COLO668 (cell line): ENCODE results near the gene NTPCR.
"Not testable (repeated sequence)": the region's sequence is repeated elsewhere in the genome, so short reads cannot be mapped to it uniquely, and the experiment has no call there.

Experiments
- DNase-seq: peaks from one replicate; lab custom pipeline; 2025; ENCODE audit not compliant: unreplicated experiment; lab: John Stamatoyannopoulos, UW

NTPCR gene

DNA sequence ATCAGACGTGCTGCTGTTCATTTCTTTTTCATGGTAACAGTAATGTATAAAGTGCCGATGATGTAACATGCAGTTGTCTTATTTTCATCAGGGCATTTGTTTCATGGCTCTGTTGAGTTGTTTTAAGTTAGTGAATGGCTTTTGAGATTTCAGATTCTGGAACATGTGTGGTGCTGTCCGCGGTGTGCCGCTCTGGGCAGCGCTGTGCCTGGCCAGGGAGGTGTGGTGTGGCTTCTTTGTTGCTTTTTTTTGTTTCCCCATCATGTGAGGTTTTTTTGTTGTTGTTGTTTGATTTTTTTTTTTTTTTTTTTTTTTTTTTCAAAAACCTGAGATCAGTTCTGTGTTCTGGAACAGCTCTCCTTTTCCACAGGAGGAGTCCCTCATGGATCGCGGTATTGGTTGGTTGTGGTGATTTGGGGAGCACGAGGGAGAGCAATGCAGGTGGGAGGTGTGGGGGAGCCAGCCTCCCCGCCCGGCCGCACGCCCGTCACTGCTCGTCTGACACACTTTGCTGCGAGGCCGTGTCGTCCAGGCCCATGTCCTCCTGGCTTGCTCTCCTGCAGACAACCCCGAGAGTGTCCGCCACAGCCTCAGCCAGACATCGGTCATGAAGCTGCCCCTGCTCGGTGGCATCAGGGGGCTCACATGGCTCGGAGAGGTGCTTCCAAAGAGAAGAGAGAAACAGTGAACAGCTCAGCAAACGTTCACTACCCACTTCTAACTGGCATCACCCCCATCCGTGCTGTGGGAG, 33.6 kb downstream of the NTPCR start:
- no peak for DNase-seq

- DNase-seq = no peak
Measured at GRCh38 chr1:232984577-232985425, 34.4 kb downstream of the NTPCR start.

DNA sequence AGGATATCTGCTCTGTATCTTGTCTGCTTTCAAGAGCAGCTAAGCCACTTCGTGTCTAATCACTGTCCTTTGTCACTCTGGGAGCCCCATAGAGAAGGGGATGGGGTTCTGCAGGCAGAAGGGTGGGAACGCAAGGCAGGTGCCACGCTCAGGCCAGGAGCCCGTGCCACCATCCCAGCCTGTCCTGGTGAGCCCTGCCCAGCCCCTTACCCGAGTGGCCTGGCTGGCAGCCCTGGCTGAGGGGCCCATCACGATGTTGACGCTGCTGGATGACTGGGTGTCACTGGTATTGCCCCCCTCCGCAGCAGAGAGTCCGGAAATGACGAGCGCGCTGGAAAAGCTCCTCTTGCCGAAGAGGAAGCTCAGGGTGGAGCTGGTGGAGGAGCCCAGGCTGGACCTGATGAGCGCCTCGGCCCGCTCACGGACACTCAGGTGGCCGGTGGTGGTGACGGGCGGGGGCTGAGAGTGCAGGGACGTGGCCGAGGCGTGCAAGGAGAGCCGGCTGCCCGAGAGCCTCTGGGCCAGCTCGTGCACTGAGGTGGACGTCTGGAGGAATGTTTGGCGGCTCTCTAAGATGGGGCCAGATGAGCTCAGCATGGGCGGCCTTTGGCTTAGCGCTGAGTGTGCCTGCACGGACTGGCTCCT, 35.6 kb downstream of the NTPCR start:
- no peak for DNase-seq

GRCh38 chr1:232986527-232986922, 36.1 kb downstream of the NTPCR start:
- no peak for DNase-seq

GRCh38 chr1:232987046-232987773, 36.8 kb downstream of the NTPCR start:
- DNase-seq = no peak

DNA sequence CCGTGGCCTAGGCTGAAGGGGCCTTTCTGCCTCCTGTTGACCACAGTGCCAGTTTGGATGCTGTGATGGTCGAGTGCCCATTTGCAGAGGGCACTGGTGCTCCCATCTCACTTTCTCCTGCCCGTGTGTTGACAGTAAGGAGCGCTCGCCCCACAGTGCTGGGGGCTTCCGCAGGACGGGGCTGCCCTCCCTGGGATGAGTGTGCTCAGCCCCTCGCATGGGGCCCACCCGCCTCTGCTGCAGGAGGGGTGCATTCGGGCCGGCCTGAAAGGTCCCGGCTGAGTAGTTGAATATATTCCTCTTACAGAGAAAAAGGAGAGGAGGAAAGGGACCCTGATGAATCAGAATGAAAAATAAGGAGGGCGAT, 37.3 kb downstream of the NTPCR start:
- no peak for DNase-seq

DNA sequence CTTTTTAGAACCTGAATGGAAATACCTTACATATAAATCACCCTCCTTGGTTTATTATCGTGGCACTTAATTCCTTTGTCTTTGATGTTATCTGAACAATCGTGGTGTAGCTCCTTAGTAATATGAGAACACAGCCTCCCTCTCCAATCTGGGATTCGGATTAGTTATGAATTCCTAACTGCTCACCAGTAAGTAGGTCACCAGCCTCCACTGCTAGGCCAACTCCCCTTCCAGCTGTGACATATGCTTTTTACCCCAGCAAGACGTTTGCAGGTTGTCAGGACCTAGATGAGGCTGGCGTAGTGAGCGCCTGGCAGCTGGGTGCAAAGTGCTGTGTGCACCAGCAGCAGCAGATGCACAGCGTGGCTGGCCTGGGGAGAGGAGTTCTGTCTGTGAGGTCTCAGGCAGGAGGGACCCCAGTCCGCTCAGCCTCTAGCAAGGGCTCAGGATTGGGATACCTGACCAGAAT, 38.2 kb downstream of the NTPCR start:
- DNase-seq = no peak

GRCh38 chr1:232990176-232991128, 40.0 kb downstream of the NTPCR start:
- no peak for DNase-seq

DNA sequence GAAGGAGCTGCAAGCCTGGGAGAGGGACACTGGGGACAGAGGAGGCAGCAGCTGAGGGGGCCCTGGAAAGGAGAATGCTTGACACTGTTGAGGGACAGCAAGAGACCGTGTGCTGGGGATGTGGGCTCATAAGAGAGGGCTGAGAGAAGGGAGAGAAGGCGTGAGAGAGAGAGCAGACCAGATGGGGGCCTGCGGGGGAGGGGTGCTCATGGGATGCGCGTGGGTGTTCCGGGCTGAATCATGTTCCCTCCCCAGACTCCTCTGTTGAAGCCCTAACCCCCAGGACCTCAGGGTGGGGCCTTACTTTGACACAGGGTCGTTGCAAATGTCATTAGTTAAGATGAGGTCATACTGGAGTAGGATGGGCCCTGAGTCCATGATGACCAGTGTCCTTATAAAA, 40.8 kb downstream of the NTPCR start:
- DNase-seq = no peak

DNA sequence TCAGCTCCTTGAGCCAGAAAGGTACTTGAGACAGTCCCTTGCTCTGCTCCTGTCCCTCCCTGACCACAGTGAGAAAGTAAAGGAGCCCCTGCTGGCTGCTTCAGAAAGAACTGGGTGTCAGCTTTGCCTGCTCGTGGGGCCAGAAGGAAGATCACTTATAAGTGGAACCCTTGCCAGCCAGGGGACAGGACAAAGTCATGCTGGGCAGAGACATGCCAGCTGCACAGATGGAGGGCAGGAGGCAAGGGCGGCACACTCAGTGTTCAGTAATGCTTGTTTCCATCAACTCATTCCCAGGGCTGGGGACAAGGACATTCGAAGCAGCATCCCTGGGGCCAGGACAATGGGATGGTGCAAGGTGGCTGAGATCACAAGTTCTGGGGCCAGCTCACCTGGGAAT, 41.8 kb downstream of the NTPCR start:
- no peak for DNase-seq

DNA sequence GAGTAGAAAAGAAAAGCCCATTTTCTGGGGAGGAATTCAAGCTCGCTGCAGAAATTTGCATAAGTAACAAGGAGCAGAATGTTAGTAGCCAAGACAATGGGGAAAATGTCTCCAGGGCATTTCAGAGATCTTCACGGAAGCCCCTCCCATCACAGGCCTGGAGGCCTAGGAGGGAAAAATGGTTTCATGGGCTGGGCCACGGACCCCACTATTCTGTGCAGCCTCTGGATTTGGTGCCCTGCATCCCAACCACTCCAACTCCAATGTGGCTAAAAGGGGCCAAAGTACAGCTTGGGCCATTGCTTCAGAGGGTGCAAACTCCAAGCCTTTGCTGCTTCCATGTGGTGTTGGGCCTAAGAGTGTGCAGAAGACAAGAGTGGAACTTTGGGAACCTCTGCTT, 43.1 kb downstream of the NTPCR start:
- no peak for DNase-seq

DNA sequence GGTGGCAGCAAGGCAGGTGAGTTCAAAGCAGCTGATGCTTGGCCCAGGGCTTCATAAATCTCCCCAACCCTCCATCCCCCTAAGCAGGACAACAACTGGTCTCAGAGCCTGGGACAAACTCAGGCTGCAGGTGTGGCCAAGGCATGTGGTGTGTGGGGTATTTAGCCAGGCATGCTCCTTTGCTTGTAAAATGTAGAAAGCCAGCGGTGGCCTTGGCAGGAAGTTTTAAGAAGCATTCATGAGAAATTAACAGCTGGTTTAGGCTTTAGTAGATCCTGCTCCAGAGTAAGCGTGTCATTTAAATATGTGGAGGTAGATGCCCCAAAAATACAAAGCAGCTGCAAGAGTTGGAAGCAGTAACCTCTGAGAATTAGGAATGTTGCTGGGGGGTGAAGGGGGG, 44.8 kb downstream of the NTPCR start:
- DNase-seq = no peak

- no peak for DNase-seq
Measured at GRCh38 chr1:232996143-232996542, 45.7 kb downstream of the NTPCR start.

- DNase-seq = no peak
Measured at GRCh38 chr1:232998138-232998537, 47.7 kb downstream of the NTPCR start.

DNA sequence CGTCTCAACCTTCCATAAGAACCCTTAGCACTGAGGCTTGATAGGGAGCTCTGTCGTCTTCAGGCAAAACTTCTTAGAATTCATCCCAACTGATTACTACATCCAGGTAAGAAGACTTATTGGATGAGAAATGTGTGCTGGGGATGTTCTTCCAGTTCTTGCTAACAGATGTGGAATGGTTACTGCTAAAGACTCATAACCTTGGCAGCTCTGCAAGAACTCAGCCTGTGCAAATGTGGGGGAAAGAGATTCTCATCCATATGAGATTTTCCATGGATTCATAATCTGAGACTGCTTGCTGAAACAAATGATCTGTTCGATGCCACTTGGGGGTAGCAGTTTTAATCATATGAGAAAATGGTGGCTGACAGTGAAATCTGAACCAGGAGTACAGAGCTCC, 48.2 kb downstream of the NTPCR start:
- DNase-seq = no peak

DNA sequence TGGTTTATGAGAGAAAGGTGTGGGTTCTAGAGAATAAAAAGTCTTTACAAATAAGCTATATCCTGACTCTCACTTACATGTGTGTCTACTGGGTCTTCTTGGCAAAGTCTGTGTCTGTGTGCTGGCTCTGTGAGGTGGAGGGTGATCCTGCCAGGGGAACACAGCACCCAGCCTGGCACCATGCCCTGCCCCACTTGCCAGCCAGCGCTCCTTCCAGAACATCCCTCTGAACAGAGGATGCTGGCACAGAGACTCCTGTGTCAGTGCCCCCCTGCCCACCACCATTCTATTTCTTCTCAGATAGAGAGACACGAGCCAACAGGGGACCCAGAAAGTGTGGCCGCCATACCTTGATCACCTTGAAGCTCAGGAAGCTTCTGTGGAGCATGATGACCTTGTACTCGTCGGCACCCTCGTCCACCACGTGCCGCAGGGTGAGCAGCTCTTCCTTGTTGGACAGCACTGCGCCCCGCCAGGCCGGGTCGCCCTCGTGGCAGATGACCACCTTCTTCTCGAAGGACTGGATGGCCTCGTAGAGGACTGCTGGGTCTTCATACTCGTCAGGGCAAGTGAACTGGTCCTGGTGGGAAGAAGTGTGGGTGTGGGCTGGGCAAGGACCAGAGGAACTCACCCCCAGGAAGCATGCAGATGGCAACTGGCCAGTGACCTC, 49.7 kb downstream of the NTPCR start:
- DNase-seq = no peak

- not testable (repeated sequence) for DNase-seq
Measured at GRCh38 chr1:233003638-233004037, 53.2 kb downstream of the NTPCR start.

DNA sequence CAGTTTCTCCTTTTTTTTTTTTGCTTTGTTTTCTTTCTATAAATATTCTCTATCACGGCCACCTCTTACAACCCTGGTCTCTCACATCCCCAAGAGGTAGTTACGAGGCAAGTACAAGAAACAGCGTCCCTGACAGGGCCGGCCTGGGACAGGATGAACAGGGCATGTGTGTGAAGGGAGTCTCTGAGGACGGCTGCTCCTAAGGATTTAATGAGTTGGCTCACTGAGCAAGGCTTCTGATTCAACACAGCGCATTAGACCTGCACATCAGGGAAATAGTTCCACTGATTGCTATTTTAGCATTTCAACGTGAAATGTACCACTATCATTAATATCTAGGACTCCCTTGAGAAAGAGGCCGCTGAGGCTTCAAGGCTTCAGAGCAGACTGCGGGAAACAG, 54.0 kb downstream of the NTPCR start:
- no peak for DNase-seq

- DNase-seq = peak; percentile 87
Measured at GRCh38 chr1:233005156-233005555, 54.7 kb downstream of the NTPCR start.

- DNase-seq = peak; percentile 71
Measured at GRCh38 chr1:233005703-233006102, 55.3 kb downstream of the NTPCR start.
